NCI-H524 (cell line): Measurements from ENCODE around the gene MAP3K14.
A peak's percentile ranks its signal among the peaks of the same experiment; 100 is the strongest.
"Not testable (repeated sequence)": the region's sequence is repeated elsewhere in the genome, so short reads cannot be mapped to it uniquely, and the experiment has no call there.

Experiments used
- DNase-seq, 2 experiments: peaks; one replicate each; lab custom pipeline; 2025; lab: John Stamatoyannopoulos, UW

MAP3K14 gene

DNA sequence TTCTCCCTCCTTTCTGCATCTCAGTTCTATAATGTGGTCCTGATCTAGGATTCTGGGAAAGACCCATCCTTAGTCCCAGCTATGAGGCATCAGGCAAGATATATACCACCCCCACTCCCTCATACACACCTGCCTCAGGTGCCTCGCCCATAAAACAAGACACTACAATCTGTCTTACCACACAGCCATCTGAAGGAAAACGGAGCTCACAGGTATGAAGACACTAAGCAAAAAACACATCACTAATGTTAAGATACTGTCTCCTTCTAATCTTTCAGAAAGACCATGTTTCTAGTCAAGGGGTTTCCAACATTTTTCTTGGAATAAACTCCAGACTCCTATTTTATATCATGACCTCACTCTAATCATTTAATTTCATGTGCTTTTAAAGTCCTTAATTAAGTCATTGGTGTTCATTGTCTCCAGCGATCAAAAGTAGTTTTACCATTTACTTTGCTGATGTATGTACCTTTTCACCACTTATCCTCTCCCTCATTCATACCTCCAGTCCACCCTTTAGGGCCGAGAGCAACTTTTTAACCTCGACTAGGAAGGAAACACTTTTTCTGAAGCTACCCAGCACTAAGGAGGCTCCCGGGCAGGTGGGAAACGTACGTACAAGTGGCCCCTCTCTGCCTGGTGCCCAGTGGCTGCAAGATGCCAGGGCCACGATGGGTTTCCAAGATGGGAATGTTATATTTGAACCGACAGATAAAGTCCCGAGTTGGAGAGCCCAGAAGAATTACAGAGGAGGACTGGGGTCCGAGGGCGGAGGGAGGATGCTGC is 979 bp downstream of the MAP3K14 start:
- no peak for DNase-seq

DNA sequence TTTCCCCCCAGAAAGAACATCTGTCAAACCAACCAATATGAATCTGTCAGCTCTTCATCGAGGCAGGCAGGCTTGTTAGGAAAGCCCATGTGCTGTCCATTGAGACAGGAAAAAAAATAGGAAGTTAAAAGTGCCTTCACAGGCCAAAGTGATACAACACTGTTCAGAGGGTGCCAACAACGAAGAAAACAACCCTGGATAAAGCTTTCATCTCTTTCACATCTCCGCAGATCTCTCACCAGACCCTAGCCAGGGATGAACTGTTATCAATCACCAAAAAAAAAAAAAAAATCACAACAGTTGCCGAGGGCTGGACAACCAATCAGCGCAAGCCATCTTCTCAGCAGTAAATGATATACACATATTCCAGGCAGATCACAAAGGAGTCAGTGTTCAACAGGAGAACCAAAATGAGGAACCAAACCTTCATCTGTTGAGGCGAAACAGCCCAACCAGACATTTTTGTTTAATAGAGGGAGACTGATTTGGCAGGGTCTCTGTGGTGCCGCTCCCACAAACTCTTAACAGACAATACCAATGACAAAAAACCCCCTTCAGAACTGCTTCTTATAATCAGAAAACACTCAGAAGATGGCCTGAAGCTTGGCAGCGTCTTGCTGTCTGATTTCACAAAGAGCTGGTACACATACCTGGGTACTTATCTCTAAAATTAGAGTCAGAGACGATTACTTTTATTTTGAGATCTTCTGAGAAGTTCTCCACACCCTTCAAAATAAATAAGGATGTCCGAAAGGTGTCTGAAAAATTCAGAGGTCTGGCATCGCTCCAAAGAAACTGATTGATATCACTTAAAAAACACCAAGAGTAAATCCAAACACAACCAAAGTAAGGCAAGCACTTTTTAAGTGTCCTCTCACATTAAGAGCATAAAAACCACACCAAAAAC is 1.8 kb downstream of the MAP3K14 start:
- no peak for DNase-seq

DNA sequence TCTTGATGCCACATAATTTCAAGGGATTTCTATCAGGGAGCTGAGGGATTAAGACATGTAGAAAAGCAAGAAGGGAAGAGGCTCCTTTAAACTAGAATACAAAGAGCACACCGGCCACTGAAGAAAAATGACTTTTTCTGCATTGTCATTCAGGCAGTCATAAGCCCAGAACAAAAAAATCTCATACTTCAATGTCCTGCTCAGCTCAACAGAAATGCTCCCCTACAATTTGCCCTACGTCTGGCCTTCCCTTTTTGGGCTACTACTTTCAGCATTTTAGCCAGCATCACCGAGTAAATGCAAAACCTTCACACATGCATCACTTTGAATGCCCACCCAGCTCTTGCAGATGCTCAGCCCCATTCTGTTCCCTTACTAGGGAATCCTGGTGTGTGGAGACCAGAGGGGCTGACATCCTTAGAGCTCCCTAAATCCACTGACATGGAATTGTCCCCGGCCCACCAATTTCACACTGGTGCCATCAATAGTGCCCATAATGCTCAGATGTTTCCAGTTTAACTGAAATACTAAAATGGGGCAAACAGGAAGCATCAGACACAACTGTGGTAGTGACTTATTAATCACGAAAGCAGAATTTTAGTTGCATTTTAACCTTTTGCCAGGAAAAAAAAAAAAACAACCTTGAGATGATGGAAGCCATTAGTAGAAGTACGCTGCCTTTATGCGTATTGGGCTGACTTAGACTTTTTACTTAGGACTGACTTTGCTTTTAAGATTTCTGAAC is 2.7 kb downstream of the MAP3K14 start:
- no peak for DNase-seq

DNA sequence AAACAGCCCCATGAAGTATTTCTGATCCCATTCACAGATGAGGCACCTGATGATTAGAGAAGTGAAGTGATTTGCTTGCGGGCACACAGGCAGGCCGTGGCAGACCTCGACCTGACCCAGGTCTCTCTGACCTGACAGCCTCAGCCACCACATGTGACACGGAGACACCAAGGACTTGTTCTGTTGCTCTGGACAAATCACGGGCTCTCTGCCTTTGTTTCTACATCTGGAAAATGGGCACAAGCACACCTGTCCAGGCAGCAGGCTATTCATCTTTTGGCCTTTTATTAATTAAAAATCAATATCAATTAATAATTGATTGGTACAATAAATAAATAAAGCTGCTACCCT is 3.4 kb downstream of the MAP3K14 start:
- DNase-seq = no peak

DNA sequence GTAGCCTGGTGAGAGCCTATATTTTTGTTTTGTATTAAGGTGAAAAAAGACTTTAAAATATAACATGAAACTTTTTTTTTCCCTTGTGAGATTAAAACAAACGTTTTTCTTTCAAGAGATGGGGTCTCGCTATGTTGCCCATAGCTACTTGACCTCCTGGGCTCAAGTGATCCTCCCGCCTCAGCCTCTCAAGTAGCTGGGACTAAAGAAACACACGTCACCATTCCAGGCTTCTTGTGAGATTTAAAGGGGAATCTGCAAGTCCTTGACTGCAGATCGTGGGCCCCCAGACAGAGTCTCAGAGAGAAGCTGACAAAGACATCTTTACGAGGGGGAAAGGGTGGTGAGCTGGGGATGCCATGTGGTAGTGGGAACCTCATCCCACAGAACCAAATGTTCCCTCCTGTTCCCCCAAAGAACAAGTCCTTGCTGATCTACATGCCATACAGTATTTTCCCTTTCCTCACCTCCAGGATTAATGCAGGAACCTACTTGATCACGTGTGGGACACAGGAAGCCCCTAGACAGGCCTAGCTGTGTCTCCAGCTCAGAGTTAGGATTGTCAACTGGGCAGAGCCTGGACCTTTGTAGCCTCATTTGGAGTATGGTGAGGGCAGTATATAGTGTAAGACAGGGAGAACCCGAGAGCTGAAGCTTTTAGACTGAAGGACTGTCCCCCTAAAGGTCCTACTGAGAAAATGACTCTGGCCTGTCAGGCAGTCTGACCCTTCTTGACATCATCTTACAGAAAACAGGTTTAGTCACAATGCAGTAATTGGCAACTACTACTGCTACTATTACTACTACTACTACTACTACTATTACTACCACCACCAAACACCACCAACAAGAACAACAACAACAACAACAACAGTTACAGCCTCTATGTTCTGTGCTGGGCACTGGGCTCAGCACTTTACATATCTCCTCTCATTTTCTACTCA is 4.1 kb downstream of the MAP3K14 start:
- no peak for DNase-seq

DNA sequence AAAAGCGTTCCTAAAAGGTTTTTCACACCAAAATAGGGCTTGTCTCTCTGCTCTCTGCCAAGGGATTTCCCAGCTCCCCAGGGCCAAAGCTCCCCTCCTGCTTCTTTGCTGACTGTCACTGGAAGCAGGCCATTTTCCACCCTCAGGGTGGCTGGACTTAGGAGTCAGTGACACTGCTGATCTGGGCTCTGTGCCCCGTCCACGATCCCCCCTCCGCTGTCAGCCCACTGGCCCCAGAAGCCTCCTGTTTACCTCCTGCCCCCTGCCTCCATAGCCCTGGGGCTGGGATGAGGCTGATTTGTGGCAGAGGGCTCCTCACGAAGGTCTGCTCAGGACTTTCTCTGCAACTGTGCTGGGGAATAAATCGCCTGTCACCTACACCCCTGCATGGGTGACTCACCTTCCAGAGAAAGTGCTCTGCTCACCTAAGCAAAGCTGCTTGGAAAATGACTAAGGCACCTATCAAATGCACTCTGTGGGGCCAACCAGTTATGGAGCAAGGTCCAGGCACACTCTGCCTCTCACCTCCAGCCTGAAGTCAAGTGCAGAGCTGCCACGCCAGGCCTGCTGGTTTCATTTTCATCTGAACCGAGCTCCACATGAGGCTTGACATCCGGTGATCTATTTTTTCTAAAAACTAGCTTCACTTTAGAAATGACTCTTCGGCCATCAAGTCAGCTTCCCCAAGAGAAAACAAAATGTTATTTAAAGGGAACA is 4.9 kb downstream of the MAP3K14 start:
- no peak for DNase-seq

DNA sequence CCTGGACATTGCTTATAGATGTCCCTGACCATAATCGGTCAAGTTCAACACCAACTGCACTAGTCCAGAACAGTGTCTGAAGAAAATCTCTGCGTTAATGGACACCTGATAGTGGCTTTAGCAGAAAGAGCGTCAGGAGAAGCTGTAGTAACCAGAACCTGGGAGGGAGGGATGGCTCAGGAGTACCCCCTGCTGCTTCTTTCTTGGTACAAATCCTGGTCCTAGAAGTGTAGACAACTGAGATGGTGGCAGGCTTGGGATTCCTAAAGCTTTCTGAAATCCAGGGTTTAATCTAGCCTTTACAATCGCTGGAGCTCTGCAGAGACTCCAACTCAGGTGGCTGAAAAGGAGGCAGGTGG is 5.4 kb downstream of the MAP3K14 start:
- DNase-seq = peak in 1 of 2 experiments; percentile 44

DNA sequence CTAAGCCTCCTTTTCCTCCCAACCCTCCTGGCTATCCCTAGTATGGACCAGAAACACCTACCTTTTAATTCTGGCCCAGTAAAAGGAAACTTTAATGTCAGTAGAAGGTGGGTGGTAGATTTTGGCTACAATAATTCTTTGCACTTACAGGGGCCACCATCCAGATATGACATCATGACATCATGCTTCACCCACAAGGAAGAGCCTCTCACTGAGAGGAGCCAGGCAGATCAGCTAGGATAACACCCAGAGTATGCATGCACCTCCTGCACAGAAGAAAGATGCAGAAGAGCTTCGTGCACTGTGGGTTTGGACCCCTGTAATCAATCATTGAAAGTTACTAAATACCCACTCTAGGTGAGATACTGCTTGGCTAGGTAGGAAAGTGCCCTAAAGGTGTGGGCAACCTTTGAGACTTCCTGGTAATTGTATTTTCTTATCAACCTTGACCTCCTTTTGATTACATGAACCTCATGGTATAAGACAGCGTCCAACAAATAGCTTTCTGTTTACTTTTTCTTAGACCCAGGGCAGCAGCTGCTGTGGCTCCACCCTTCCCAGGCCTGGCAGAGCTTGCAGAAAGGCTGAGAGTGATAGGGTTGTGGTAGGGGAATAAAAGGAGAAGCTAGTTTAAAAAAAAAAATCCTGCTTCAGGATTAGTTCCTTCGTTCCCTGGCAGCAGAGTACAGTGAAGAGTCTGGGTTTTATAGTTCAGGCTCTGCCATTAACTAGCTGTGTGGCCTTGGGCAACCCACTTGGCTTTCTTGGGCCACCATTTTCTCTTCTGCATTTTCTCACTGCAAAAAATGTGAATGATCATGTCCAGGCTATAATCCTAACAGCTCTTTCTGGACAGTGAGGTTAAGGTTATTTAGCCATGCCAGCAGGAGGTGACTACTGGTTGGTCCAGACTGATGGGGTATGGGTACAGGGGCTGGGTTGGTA is 6.2 kb downstream of the MAP3K14 start:
- DNase-seq = no peak

DNA sequence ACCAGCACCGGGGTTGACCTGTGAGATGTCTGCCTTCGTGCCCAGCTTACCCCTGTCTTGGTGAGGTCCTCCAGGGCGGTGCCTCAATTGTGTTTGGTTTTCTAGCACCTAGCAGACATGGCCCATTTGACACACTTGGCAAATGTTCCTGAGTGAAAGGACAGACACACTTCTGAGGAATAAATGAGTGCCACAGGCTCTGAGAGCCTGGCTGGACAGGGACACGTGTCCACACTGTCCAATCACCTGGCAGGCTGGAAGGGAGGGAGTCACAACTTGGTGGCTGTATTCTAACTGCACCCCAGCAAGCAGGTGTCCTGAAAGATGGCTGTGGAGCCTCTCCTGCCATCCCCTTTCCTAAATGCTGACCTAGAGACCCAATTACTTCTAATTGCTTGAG is 7.4 kb downstream of the MAP3K14 start:
- no peak for DNase-seq

DNA sequence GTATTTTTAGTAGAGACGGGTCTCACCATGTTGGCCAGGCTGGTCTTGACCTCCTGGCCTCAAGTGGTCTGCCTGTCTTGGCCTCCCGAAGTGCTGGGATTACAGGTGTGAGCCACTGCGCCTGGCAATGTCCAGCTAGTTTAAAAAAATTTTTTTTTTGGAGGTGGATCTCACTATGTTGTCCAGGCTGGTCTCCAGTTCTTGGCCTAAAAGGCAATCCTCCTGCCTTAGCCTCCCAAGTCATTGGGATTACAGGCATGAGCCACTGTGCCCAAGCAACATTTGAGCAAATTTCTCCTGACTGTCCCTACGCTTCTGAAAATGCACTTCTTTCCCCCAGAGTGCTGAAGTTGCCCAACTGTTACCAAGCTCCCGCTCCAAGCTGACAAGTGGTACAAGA is 8.0 kb downstream of the MAP3K14 start:
- no peak for DNase-seq

DNA sequence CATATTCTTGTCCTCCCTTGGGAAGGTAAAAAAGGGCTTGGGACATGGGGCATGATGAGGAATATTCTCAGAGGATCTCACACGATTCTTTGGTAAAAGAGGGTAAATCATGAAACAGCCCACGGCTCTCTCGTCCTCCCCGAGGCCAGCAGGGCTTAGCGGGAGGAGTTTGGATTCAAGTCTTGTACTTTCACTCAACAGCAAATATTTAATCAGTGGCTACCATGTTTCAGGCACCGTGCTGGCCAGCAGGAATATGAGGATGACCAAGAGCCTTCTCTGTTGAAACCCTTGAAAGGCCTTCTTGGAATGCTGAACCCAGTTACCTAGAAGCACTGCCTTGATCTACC is 8.8 kb downstream of the MAP3K14 start:
- DNase-seq = no peak

DNA sequence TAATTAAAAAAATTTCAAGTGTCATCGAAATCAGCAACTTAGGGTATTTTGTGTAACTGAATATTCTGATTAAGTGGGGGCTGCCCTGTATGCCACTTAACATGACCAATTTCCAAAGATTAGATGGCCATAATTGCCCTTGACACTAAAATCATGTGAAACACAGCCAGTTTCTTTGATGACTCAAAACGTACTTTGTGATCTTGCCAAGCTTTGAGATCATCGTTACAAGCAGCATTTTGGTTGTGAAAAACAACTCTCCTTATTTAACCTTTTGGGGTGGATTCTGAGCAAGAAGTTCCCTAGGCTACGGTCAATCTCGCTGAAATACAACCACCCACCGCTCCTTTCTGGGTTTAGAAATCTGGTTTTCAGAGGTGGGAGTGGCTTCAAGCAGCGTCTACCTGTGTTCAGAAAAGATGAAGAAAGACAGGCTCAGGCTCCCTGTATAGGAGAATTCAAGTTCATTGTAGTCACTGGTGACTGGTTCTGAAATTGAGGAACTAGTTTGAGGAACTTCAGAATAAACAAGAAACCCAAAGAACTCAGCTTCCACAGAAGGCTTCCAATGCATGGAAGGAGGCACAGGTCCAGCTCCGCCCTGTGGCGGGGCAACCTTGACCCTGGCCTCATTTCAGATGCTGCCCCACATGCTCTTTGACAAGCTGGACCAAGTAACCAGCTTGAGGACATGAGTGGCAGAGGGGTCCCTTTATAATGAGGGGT is 9.4 kb downstream of the MAP3K14 start:
- DNase-seq = no peak

DNA sequence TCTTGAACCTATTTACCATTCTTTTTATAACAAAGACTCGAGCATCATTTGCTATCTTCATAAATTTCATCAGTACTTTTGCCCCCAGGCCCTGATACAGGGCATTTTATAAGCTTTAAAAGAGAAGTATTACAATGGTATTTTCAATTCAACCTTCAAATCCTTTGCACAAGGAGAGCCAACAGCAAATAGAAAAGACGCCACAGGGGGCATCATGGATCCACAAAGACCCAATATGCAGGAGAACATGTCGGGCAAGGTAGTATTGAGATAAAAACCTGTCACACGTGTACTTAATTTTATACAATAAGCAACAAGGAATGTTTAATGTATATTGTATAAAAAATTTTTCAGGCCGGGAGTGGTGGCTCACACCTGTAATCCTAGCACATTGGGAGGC is 10.2 kb downstream of the MAP3K14 start:
- no peak for DNase-seq

DNA sequence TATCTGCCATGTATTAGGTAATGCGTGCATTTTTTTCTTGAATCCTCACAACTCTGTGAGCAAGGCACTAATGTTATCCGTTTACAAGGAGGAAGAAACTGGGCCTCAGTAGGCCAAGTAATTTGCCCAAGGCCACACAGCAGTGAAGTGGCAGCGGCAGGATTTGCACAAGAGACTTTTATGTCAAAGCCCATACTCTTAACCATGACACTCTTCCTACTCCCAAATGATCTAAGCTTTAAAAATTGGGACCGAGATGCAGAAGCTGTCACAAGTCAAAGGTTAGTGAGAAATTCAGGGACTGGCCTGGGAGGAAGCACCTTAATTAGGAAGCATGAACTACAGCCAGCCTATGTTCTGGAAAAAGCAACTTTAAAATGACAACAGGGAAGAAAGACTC is 10.7 kb downstream of the MAP3K14 start:
- no peak for DNase-seq

DNA sequence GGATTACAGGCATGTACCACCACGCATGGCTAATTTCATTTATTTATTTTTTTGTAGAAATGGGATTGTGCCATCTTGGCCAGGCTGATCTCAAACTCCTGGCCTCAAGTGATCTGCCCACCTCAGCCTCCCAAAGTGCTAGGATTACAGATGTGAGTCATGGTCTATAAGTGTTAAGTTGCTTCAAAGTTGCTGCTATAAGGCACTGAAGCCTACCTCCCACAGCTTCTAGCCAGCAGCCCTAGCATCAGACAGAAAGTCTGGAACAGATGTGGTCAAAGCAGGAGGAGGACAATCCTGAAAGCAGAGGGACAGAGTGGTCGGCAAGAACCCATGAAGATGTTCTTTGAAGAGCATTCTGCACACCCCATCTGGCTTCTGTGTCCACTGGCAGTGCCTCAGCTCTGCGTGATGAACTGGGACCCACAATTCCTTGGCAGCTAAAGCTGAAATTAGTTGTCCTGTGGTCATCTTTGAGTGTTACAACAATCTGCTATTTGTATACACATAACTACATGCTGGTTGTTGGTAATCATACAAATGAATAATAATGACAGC is 11.2 kb downstream of the MAP3K14 start:
- no peak for DNase-seq

DNA sequence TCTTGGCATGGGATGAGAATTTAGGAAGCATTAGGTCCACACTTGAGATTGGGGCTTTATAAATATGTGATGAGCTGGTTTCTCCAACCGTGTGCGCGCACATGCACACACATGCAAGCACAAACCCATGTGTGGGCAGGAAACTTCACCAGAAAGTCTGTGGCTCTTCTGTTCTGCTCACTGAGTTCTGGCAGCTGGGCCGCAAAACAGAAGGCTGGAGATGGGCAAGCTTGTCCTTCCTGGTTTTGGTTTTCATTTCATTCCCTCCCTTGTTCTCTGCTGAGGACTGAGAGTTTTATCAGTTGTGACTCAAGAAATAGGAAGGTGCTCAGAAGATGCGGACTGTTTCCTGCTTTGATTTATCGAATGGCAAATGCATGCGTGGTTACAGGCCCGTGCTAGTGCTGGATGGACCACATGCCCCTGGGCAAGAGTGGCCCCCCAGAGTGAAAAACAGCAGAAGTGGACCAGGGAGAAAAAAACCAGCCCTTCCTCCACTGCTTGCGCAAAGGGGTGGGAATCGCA is 14.1 kb downstream of the MAP3K14 start:
- DNase-seq = no peak

DNA sequence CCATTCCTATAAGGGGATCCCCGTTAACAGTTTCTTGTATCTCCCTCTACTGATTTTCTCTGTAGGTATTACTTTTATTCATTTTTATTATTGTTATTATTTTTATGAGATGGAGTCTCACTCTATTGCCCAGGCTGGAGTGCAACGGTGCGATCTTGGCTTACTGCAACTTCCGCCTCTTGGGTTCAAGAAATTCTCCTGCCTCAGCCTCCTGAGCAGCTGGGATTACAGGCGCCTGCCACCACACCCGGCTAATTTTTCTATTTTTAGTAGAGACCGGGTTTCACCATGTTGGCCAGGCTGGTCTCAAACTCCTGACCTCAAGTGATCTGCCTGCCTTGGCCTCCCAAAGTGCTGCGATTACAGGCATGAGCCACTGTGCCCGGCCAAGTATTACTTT is 14.6 kb downstream of the MAP3K14 start:
- not testable (repeated sequence) for DNase-seq

DNA sequence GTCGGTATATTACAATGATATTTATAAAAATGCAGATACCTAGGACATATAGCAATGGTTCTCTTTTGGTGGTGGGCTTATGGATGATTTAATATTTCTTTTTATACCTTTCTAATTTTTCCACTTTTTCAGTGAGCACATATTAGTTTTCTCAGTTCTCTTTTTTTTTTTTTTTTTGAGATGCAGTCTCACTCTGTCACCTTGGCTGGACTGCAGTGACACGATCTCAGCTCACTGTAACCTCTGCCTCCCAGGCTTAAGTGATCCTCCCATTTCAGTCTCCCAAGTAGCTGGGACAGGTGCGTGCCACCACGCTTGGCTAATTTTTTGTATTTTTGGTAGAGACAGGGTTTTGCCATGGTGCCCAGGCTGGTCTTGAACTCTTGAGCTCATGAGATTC is 15.1 kb downstream of the MAP3K14 start:
- no peak for DNase-seq
